Left kidney (tissue), 2 donors: Measurements from ENCODE around the gene DMC1. TPM values are rescaled to one million over a fixed set of nuclear protein-coding genes. Genes with fewer than 3 reads are reported as not detected.
A peak's percentile ranks its signal among the peaks of the same experiment; 100 is the strongest.

ENCODE experiments used
- DNase-seq: peaks from one replicate; pipeline ENCODE4 v3.0.0-alpha.2; 2013
- polyA plus RNA-seq: library from polyadenylated mRNA; unstranded; fragments of 120-200 nt; gene quantifications from one replicate; pipeline ENCODE4 v1.2.1, GENCODE V29; 2013; ENCODE audit not compliant: insufficient read length

DMC1 gene
- polyA plus RNA-seq, 1 donor = 8.1 TPM

DNA sequence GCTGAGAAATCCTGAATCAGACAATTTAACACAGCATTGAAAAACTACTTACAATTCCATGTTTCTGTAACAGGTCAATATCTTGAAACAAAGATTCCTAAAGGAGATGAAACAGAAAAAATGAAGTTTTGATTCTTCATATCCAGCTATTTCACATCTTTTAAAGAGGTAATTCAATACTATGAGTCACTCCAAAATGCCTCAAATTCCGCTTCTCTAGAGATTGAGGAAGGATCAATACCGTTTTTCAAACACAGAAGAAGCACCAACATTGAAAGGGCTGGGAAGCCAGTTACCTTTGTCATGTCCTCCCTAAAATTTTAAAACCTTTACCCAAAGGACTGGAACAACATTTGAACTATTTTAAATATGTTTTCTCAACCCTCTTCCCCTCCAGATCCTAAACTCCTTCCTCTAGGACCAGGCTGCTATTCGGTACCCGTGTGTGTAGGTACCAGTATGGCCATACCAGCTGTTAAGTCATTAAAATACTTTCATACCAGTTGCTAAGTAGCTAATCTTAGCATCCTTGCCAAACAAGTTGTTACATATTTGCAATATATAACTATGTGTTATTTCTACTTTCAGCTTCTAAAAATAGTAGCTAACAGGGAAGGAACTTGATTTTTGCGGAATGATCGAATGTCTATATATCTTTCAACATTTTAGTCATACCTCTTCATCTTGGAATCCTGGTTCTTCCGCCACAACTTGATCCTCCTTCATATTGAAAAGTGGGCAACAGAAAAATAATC is 2.3 kb downstream of the DMC1 start:
- DNase-seq = no peak

DNA sequence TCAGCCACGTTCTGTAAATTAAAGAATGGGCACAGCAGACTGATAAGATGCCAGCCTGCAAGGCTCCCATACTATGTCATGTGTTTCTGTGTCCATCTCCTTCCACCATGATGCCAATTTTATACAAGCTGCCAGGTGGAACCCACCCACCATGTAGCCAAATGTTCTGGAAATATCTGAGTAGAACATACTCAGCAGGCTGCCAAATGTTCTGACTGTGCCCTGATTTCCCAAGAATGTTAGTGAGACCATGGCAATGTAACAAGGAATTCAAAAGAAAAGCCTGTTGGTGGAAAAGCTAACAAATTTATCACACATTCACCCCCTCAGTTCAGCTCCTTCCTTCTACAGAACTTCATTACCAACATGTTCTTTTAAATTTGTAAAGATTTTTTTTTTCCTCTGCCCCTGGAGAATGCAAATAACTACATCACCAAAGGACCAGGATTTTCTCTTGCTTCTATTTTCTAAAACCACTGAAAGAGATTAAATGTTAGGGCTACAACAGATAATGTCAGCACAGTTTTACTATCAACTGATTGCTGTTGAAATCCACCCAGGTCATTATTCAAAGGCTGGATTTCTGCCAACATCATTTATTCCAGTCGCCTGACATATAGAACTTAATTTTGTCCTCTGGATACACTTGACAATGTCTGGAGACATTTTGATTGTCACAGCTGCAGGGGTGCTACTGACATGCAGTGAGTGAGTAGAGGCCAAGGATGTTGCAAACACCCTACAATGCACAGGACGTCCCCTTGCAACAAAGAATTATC is 3.1 kb downstream of the DMC1 start:
- DNase-seq = no peak

DNA sequence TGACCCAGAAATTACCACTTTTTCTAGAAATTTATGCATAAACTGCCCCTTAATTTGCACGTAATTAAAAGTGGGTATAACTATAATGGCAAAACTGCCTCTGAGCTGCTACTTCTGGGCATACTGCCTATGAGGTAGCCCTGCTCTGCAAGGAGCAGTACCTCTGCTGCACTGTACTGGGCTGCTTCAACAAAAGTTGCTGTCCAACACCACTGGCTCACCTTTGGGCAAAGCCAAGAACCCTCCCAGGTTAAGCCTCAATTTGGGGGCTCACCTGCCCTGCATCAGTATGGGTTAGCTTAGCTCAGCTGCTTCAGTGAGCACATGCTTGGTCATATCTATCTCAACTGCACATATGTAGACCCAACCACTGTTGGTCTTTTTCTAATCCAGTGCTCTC is 4.5 kb downstream of the DMC1 start:
- no peak for DNase-seq

DNA sequence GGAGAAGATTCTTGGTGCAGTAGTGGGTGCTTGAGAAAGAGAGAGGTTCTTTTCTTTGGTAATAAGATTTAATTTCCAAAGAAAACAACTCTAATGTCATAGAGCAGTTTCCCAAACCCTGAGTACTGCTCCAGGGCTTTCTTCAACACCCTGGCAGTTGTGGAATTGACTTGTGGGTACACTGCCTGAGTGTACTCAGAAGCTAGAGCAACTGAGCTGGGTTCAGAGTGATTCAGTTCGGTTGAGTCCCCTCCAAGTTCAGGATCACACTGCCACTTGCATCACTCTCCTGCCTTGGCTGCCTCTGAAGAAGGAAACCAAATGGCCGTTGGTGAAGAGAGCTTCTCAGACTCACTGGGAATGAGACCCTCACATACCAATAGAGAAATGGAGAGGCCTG is 5.3 kb downstream of the DMC1 start:
- no peak for DNase-seq

DNA sequence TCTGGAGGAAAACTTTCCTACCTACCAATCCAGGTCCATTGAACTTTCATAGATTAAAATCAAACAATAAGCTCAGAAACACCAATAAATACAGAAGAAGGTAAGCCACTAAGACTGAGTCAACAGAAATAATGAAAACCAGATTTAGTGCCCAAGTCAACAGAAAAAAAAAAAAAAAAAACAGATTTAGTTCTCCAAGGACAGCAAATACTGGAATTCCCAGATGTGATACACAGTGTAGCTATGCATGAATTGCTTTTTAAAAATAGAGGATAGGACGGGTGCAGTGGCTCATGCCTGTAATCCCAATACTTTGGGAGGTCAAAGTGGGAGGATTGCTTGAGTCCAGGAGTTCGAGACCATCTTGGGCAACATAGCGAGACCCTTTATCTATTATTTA is 15.7 kb downstream of the DMC1 start:
- DNase-seq = no peak

DNA sequence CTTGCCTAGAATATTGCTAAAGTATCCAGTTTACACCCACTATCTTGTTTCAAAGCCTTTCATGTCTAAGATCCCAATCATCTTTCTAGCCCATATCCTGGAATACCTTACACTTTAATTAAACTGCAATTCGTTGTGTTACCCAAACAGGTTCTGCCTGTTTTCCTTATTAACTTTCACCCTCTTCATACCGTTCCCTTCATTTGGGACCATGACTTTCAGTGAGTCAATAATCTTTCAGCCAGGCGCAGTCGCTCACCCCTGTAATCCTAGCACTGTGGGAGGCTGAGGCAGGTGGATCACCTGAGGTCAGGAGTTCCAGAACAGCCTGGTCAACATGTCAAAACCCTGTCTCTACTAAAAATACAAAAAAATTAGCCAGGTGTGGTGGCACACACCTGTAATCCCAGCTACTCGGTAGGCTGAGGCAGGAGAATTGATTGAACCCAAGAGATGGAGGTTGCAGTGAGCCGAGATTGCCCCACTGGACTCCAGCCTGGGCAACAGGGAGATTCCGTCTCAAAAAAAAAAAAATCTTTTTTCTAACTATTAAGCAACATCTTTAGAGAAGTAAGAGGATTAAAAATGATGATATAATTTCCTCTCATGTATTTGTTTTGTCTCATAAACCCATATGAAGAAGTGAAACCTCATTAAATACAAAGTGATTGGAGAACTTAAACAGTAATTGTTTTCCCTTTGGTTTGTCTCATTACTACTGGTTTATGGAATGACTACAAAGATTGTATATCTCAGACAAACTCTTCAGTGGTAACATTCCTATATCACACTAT is 20.7 kb downstream of the DMC1 start:
- DNase-seq = peak; percentile 42

DNA sequence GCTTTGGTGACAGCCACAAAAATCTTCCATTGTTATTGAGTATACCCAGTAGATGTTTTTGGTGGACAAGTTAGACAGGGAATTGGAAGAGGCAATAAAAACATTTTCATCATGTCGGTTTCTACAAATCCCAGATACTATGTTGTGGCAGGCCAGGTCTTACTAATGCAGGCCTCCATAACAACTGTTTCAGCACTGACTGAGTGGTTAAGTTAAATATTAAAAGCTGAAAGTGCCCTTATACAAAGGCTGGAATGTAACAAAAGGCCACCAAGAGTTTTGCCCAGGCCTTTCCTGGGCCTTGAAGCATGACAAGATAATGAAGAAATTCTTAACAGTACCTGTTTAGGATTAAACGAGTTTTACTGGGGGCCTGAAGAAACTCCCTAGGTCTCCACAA is 29.3 kb downstream of the DMC1 start:
- no peak for DNase-seq

DNA sequence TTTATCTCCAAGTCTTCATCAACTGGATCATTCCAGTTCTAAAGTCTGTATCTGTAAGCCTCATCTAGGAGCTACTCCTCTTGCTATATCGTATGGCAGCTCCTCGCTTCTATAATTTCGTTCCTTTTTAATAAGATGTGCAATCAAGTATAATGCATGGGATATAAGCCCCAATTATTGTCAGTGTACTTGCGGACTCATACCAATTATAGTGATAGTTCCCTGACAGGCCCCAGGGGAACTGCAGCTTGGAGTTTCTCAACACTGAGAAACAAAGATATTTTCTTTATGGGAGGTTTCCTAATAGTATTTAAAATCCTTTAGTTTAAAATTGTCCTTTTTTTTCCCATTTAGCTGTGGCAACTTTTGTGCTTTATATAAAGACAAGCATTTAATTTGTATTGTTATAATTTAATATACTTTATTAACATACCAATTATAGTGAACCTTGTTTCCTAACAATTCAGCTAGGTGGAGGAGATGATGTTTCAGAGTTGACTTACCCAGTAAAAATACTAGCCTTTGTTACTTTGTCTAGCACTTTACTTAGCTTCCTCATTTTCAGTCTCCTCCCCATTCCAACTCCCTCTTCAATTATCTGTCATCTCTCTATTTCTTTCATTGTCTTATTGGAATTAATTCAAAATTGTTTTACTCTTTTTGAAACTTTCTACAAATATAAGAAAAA is 38.6 kb downstream of the DMC1 start:
- no peak for DNase-seq

DNA sequence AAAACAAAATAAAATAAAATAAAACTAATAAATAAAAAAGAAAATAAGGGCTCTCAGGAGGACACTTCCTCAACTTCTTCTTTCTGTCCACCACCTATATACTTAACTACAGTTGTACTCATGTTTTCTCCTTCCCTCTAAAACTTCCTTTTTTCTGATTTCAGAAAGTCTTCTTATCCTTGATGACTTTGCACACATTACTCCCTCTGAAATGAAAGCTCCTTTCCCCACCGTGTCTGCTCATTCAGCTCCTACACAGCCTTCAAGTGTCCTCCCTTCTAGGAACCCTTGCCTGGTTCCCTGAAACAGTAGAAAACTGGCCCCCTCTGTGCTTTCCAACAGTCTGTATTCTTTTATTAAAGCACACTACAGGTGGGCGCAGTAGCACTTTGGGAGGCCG is 45.6 kb downstream of the DMC1 start:
- DNase-seq = no peak

DNA sequence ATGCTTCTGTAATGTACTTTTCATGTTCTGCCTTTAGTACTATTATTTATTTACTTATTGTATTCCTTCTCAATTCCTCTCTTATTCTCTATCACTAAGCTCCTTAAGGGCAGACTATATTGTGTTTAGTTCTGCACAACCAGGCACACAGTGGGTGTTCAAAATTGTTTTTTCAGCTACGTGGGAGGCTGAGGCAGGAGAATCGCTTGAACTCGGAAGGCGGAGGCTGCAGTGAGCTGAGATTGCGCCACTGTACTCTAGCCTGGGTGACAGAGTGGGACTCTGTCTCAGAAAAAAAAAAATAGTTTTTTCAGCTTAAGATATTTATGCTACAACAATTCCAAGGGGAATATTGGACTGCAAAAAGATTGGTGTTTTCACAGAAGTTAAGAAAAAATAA is 46.5 kb downstream of the DMC1 start:
- DNase-seq = no peak

DNA sequence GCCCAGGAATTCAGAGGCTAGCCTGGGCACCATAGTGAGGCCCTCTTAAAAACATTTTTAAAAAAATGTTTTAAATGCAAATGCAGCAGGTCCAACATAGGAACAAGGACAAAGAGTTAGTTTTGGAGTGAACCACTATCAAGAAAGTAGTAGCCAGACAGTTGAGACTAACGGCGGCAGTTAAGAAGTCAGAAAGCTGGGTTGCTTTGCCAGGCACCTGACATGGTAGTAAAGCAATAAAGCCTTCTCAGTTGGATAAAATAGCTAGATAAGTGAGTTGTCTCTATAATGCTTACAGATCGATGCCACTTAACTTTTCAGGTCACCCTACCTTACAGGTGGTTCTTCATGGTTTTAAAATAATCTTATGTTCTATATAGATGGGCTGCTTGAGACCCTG is 47.0 kb downstream of the DMC1 start:
- no peak for DNase-seq

DNA sequence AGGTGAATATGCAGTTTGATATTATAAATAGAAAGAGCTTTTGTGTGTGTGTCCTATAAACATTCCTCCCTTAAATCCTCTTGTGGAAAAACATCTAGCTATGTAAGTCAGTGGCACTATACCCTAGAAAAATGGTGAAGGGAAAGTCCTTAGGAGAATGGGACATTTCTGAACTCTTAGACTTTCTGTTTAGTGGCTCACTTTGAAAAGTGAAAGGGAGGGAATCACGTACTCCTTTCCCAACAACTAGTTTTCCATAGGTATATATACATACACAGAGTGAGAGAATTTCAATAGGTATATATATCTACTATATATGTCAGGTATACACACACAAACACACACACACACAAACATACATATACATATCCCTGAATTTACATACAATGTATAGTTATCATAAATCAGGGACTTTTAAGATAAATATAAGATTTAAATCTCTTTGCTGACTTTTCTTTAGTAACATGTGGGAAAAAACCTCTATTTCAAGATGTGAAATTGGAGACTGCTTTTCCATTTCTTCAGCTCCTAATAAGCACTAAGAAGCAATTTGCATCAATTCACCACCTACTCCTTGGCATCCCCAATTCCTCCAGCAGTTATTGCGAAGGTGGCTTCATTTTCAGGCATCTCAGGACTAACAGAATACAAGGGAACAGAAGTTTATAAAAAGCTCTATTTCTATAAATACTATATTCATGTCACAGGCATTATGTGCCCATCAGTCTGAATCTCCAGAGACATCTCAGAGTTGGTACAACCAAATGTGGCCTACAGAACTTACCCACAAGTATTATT is 50.3 kb downstream of the DMC1 start:
- no peak for DNase-seq

DNA sequence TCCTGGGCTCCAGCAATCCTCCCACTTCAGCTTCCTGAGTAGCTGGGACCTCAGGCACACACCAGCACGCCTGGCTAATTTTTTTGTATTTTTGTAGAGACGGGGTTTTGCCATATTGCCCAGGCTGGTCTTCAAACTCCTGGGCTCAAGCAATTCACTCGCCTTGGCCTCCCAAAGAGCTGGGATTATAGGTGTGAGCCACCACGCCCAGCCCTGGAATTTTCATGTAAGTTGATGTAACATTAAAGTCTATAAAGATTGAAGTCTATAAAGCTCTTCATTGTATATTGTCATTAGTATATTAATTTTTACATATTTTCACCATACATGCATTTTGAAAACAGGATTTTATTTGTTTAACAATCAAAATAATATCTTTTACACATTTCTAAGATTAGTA is 51.4 kb downstream of the DMC1 start:
- no peak for DNase-seq

DNA sequence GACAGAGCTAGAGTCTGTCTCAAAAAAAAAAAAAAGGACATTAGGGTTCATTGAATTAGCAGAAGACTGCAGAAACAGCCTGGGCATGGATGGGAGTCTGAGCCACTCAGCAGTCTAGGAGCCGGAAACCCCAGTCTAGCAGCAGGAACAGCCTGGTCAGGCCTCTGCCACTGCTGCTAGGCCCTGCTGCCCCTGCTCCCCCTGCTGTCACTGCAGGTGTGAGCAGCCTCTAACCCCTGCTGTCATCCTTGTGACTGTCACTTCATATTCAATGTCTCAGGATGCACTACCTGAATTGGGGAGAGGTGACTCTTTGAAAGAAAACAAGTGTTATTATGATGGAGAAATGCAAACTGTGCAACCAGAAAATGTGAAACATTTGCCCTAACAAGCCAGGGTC is 56.9 kb downstream of the DMC1 start:
- no peak for DNase-seq

DNA sequence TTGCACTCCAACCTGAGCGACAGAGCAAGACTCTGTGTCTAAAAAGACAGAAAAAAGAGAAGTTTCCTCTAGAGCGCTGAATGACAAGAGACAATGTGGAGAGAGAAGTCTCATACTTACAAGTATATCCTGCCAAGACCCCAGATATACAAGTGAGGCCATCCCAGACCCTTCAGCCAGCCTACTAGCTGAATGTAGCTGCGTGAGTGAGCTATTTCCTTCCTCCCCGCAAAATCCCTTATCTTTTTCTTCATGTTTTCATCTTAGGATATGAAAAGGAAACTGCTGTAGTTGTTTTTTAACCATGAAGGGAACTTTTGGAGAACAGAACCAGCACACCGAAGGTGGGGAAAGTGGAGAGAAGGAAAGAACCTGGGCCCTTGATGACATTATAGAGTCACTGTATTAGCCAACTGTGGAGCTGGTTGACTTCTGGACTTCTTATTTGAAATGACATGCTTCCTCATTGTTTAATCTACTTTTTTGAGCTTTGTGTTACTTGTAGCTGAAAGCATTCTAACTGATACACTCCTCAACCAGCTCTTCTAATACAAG is 59.5 kb downstream of the DMC1 start:
- DNase-seq = no peak

DNA sequence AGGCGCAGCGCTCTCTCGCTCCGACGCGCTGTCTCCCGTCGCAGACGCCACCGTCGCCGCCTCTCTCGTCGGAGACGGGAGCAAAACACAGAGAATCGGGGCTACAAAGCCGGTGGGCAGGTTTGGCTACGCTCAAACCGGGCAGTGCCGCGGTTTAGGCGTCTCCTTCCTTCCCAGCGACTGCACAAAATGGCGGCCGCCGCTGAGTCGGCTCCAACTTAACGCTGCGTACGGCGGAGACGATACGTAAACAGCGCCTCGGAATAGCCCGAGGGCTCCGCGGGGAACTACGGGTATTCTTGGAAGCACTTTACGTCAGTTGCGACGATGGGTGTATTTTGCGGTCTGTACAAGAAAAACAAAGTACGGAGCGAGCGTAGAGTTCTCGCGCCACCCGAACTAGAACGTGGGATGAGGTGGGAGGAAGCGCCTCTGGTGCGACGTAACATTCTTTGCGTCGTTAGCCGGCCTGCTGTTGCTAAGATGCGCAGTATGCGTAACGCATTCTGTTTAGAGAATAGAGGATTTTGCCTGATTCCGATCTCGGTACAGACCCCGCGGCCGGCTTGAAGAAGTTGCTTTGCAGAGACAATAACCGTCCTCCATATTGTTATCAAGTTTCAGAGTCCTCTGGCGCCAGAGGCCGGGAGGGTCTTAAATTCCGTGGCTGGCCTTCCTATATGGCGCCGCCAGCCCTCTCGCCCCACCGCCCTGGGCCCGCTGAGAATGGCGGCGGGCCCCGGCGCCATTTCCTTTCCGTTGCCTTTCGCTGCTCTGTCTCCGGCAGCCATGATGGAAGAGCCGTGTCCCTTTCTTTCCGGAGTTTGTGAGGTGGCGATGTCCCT is 63.6 kb downstream of the DMC1 start, which contains the start of gene DDX17:
TSS of gene DDX17 (minus strand) at position 194 of the 845 bp plus-strand sequence.
- peak; percentile 99 for DNase-seq

DNA sequence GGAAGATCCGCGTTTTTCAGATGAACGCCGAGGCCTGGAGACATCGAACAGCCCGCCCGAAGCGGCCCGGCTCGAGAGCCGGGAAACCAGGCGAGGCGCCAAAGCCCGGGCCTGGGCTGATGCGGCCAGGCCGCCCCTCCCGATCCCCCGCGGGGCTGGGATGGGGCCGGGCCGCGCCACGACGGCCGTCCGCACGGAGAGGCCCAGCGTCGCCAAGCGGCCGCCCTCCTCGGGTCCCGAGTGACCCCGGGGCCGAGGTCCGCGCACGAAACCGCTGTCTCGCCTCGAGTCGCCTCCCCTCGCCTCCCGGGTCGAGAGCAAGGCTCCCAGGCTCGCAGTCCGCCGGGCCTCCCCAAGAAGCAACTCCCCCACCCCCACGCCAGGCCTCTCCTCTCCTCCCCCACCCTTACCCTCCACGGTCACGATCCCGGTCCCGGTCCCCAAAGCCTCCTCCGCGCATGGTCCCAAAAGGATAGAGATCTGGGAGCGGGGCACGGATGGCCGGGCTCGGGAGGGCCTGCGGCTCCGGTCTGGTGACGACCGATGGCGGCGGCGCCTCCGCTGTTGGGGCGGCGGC is 64.4 kb downstream of the DMC1 start:
- peak; percentile 64 for DNase-seq

DNA sequence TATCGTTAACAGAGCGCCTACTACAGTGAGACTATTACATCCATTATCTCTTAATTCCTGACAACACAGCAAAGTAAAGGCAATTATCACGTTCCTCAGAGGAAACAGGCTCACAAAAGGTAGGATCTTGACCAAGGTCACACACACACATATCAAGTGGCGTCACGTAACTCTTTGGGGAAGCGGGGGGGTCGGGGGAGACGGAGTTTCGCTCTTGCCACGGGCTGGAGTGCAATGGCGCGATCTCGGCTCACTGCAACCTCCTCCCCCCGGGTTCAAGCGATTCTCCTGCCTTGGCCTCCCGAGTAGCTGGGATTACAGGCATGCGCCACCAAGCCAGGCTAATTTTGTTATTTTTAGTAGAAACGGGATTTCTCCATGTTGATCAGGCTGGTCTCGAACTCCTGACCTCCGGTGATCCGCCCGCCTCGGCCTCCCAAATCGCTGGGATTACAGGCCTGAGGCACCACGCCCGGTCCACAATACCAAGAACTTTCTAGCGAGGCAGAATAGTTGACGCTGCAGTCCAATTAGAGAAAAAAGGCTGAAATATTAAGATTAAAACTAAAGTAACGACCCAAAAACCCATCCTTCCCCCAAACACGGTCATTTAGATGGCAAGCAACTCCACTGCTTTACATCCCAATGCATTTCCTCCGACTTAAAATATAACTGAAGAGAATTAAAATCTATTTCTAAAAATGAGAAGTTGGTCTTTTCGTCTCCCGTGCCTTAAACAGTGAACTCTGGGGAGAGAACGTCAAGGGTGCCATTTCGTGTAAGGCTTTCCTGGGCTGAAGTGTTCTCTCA is 65.0 kb downstream of the DMC1 start:
- peak; percentile 54 for DNase-seq

DNA sequence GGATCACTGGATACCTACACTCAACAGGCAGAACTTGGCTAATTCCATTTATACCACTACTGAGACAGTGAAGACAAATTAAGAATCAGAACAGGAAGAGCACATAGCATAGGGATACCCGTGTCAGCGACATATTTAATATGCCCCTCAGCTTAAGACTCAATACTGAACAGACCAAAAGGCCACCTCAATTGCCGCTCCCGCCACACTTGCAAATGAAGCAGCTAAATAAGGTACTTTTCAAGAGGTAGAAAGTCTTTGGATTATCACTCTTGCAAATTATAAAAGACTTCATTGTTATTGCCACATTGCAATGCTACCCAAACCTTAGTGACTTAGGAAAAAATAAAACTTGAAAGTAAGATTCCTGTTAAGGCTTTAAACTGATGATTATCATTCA is 67.0 kb downstream of the DMC1 start:
- no peak for DNase-seq
